ENCODE results near the gene LUC7L2.
"Not testable (repeated sequence)": the region's sequence is repeated elsewhere in the genome, so short reads cannot be mapped to it uniquely, and the experiment has no call there.

LUC7L2 gene

DNA sequence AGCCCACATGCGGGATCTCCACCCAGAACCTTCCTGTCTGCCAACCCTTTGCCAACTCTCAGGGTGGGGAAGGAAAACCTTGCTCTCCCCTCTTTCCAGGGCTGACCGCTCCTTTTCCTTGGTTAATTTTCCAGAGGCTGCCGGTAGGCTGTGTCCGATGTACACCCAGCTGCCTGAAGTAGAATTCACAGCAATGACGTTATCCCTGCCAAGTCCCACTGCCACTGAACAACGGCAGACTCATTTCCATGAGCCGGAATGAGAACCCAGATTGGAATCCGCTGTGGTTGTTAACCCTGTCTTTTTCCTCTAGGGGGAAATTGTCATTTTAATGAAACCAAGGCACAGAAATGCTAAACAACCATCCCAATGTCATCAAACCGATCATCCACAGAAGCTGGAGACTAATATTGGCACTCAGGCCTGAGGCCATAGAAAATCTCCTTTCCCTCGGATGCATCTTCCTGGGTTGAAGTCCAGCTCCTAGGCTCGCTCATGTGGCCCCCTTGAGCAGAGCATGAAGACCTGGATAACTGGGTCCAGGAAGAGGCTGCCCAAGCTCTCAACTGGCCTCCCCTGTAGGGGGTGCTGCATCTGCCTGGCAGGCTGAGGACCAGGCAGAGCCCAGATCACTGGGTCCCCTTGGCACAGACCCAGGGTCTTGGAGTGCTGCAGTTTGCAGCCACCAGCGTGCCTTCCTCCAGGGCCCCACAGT is 93.4 kb downstream of the LUC7L2 start:
- no peak for DNase-seq

DNA sequence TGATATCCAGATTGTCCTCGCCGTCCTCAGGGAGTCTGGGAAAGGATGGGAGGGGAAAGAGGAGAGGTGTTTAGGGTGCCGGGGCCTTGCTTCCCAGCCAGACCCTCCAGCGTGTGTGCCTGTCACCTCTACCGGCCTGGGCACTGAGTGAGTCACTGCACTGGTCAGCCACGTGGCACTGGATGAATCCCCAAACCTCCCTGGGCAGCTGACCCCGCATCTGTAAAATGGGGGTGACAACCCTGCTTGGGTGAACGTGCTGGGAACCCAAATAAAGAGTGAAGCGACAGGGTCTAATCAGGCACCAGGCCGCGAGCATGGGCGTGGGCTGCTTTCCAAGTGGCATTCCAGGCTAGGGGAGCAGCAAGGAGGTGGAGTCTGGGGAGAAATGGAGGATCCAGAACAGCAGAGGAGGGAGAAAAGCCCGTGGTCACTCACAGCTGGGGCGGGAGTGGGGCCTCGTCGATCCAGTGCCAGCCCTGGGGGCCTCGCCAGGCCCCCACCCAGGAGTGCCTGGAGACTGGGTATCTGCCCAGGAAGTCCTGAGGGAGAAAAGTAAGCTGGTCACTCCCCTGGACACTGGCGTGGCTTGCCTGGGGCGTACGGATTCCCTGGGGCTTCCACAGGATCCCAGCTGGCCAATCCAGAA is 94.1 kb downstream of the LUC7L2 start:
- no peak for DNase-seq

DNA sequence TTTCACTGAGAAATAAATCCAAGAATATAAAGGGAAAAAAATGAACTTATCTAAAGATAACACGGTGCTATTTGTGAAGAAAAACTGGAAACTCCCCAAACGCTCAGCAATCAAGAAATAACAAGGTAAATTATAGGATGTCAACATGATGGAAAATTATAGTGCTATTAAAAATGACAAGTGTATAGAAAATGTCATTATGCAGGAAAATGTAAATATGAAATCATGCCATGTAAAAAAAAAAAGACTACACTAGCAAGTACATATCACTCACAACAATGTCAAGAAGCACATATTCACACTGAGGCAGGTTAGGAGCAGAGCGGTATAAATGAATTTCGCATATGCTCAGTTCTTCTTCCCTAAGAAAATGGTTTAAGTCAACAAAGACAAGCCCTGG is 96.1 kb downstream of the LUC7L2 start:
- DNase-seq: no peak

DNA sequence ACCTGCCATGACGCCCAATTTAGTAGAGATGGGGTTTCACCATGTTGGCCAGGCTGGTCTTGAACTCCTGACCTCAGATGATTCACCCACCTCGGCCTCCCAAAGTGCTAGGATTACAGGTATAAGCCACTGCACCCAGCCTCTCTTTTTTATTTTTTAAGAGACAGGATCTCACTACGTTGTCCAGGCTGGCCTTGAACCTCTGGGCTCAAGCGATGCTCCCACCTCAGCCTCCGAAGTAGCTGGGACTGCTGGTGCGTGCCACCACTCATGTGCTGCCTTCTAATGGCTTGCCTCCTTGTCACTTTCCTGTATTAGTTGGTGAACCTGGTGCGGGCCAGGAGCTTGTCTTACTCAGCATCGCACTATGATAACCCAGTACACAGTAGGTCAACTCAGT is 96.8 kb downstream of the LUC7L2 start:
- DNase-seq: no peak

DNA sequence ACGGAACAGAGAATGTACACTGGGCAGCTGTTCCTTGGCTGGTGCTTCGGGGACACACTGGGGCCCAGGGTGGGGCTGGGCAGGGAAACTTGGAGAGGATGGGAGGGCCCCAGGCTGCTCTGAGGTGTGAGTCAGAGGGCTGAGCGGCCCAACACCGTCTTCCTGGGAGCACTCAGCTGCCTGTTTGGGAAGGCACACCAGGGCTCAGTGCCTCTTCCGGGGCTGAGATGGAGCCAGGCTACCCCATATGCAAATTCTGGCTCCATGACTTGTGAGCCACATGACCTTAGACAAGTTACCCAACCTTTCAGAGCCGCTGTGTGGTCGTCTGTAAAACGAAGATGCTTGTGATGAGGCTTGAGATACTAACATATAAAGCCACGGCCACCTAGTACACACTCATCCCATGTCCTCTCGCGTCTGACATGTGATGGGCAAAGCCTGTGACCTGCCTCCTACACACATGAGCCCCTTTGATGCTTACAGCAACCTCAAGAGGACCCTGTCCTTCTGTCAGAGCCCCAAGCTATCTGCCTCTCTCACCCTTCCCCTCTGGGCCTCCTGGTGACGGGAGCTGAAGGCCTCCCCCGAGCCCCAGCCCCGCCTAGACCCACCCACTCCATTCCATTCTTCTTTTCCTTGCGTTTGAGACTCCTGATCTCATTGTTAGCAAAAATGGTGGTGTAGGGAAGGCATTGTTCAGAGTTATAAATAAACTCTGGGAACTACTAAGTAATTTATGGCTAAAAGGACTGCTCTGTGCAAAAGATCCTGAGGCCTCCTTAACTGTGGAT is 97.7 kb downstream of the LUC7L2 start:
- no peak for DNase-seq

DNA sequence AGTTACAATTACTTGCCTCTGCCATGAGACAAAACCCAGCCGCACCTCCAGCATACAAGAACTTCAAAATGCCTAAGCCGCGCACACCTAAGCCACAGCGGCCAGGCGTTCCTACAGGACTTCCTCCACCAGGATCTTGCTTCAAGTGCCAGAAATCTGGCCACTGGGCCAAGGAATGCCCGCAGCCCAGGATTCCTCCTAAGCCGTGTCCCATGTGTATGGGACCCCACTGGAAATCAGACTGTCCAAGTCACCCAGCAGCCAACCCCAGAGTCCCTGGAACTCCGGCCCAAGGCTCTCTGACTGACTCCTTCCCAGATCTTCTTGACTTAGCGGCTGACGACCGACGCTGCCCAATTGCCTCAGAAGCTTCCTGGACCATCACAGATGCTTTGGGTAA is 103.7 kb downstream of the LUC7L2 start:
- DNase-seq: not testable (repeated sequence)

DNA sequence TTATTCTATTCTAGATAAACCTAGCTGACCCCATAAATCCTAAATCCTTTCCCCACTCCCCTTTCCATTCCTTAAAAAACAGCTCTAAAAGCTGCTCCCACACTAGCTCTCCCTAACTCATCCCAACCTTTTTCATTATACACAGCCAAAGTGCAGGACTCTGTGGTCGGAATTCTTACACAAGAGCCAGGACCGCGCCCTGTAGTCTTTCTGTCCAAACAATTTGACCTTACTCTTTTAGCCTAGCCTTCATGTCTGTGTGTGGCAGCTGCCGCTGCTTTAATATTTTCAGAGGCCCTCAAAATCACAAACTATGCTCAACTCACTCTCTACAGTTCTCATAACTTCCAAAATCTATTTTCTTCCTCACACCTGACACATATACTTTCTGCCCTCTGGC is 104.8 kb downstream of the LUC7L2 start:
- DNase-seq: not testable (repeated sequence)

DNA sequence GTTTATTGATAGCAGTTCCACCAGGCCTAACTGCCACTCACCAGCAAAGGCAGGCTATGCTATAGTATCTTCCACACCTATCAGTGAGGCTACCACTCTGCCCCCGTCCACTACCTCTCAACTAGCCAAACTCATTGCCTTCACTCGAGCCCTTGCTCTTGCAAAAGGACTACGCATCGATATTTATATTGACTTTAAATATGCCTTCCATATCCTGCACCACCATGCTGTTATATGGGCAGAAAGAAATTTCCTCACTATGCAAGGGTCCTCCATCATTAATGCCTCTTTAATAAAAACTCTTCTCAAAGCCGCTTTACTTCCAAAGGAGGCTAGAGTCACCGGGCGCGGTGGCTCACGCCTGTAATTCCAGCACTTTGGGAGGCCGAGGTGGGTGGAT is 105.4 kb downstream of the LUC7L2 start:
- not testable (repeated sequence) for DNase-seq

DNA sequence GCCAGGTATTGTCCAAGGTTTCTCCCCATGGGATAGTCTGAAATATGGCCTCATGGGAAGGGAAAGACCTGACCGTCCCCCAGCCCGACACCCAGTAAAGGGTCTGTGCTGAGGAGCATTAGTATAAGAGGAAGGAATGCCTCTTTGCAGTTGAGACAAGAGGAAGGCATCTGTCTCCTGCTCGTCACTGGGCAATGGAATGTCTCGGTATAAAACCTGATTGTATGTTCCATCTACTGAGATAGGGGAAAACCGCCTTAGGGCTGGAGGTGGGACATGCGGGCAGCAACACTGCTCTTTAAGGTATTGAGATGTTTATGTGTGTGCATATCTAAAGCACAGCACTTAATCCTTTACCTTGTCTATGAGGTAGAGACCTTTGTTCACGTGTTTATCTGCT is 108.0 kb downstream of the LUC7L2 start:
- not testable (repeated sequence) for DNase-seq

DNA sequence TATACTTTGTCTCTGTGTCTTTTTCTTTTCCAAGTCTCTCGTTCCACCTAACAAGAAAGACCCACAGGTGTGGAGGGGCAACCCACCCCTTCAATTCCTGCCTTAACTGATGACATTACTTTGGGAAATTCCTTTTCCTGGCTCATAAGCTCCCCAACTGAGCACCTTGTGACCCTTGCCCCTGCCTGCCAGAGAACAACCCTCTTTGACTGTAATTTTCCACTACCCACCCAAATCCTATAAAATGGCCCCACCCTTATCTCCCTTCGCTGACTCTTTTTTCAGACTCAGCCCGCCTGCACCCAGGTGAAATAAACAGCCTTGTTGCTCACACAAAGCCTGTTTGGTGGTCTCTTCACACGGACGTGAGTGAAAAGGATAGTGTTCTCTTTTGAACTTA is 108.6 kb downstream of the LUC7L2 start:
- not testable (repeated sequence) for DNase-seq

DNA sequence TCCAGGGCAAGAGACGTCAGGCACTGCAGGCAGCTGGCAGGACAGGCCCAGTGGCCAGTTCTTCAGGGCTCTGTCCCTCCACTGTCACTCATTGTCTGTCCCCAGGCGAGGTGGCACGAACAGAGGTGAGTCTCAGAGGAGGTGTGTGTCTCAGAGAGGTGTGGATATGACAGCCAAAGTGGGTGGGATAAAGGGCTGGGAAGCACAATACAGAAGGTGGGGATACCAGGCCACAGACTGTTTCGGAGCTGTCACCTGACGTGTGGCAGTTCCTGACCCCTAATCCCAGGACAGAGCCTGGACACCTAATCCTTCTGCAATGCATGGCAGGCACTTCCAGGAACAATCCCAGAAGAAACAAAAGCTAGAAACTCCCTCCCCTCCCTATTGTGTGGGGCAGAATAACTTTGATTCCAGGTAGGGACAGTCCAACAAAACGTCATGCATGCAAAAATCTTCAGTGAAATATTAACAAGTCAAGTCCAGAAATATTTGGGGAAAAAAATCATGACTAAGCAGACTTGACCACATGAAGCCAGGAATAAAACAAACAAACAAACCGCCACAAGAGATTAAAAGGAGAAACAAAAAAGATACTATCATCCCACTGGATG is 112.2 kb downstream of the LUC7L2 start:
- no peak for DNase-seq

Measured in NCI-H446 treated with DMSO at 0.1 percent for 48 hours (cell line).